CD4-positive, alpha-beta T cell treated with Interleukin-6 for 4 hours (primary cell): Measurements from ENCODE around the gene JAZF1.

Source experiments
- DNase-seq: peaks from one replicate; pipeline ENCODE4 v3.0.0-alpha.2; 2020; ENCODE audit warnings: mixed read lengths

Gene JAZF1

GRCh38 chr7:28165261-28165660 lies 15.3 kb downstream of the JAZF1 start:
- DNase-seq = no peak

- no peak for DNase-seq
Measured at GRCh38 chr7:28163949-28164348, 16.6 kb downstream of the JAZF1 start.

DNA sequence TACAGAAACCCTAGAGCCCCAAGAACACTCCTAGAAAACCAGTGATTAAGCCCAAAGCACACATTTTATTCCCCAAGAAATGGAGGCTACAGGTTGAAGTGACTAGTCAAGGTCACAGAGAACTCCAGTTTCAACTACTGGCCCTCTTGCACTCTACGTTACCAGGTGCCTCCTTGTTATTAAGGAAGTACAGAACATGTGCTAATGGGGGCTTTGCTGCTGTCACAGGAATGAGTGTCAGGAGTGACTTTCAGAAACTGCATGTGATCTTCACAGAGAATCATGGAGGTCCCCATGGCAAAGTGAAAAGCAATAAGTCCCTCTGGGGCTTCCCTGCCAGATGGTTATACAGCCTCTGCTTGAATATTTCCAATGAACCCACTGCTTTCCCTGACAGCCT lies 19.3 kb downstream of the JAZF1 start:
- no peak for DNase-seq

GRCh38 chr7:28160551-28160991 lies 20.0 kb downstream of the JAZF1 start:
- DNase-seq = no peak

GRCh38 chr7:28157831-28158416 lies 22.7 kb downstream of the JAZF1 start:
- DNase-seq = no peak

GRCh38 chr7:28157076-28157745 lies 23.4 kb downstream of the JAZF1 start:
- no peak for DNase-seq

DNA sequence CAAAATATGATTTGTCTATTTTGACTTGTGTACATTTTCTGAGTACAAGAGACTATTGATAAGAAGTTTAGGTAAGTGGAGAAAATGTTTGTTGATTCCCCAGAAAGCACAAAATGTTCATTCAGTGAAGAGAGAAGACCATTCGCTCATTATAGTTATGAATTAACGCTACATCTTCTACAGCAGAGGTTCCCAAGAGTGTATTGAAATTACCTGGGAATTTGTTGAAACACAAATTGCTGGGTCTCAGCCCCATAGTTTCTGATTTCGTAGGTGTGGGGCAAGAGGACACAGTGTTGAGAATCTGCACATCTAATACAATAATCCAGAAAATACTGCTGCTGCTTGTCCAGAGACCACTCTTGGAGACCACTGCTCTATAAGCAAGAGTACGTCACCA lies 24.2 kb downstream of the JAZF1 start:
- DNase-seq = no peak

GRCh38 chr7:28155964-28156363 lies 24.6 kb downstream of the JAZF1 start:
- DNase-seq = no peak

DNA sequence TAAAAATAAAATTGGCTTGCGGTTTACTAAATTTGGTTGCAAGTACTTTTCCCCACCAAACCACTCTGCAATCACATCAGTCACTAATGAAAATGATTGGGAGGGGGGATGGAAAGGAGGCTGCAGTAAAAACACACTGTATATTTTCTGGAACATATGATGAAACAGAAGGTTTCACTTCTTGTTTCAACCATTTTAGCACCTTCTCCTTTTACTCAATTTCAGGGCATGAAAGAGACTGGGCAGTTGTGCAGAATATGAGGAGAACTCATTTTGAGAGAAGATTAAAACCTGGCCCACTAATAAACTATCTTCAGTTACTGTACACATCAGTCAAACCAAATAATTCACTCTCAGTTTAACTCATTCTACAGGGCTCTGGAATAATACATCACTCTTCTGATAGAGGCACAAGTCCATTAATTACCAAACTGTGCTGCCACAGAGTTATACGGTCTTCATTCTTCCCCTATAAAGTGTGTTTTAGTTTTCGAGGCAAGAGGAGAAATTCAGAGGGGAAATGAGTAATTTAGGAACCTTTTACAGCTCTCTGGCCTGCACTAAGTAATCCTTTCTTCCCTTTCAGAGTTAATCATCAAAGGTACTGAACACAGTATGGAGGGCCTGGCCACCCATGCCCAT lies 25.5 kb downstream of the JAZF1 start:
- no peak for DNase-seq

DNA sequence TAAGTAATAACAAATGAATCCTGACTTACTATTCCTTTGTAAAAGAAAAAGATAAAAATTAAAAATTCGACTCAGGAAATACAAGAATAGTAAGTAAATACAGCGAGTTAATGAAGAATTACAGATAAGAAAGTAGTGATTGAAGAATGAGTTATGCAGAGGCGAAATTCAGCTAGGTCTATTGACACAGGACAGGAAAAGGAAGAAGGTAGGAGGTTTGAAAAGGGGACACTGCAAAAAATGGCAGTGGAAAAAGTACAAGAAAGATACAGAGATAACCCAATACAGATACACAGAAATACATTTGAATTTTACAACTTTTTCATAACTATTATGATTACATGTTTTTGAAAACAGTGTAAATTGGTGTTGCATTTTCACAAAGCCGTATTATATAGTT lies 28.0 kb downstream of the JAZF1 start:
- no peak for DNase-seq

- DNase-seq = no peak
Measured at GRCh38 chr7:28151965-28152364, 28.6 kb downstream of the JAZF1 start.

DNA sequence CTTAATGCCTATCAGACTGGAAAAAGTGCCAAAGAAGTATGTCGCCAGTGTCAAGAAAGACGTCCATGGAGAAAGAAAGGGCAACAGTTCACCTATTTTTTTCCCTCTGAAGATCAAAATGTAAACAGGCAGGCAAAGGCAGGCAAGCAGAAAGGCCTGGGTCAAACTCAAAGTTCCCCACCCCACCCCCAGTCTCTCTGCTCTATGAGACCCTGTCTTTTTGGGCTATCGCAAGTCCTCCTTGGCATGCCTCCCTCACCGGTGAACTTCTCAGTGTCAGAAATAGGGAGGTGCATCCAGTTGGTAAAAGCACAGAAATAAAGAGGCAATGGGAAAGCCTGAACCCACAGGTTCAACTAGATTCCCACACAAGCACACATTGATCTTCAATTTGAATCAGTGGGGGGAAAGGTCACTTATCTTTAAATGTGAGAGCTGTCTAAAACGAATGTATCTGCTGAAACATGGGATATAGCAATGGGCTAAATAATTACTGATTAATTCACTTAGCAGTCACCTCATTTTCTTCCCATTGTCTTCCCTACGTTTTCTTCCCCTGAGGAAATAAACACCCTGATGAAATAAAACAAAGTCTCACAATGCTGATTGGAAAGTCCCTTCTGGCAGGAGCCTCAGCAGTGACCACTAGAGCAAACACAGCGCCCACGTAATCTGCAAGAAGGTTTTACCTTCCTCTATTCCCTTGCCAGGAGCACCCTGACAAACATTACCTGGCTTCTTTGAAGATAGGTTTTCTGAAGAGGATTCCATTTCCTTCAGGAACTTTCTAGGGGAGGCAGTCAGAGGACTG lies 31.1 kb downstream of the JAZF1 start:
- no peak for DNase-seq

- no peak for DNase-seq
Measured at GRCh38 chr7:28145931-28146330, 34.7 kb downstream of the JAZF1 start.

- DNase-seq = no peak
Measured at GRCh38 chr7:28145090-28145626, 35.4 kb downstream of the JAZF1 start.

- no peak for DNase-seq
Measured at GRCh38 chr7:28144266-28144665, 36.3 kb downstream of the JAZF1 start.

- no peak for DNase-seq
Measured at GRCh38 chr7:28142650-28143049, 37.9 kb downstream of the JAZF1 start.

DNA sequence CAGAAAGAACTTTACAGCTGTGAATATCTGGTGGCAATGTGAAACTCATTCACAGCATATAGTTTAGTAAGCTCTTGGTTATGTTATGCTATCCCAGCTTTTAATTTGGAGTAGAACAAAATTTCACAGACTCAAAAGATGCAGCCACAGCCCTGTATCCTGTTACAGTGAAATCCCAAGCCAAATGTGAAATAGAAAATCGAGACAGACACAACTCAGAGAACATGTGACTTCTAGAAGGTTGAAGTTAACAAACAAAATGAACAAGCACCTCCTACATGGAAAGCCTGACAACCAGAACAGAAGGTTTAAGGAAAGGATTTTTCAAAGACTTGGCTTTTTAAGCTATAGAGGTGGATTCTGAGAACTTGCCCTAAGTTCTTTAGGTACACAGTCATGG lies 39.6 kb downstream of the JAZF1 start:
- DNase-seq = no peak

- no peak for DNase-seq
Measured at GRCh38 chr7:28138837-28139236, 41.8 kb downstream of the JAZF1 start.

DNA sequence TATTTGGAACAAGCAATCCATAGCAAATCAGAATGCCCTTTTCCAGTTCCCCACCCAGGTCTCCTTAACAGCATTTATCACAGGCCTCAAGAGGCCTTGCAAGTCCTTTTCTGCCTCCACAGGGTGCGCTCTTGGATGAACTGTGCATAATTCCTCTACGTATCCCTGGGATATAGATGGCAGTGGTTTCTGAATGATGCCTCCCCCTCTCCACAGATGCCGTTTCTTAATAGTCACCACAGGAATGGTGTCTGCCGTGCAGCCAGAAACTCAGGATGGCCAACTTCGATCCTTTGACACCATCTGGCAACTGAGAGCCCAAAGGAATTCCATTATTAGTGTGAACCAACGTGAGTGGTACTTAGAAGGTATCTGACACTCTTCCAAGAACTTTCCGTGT lies 43.1 kb downstream of the JAZF1 start:
- DNase-seq = no peak

GRCh38 chr7:28136885-28137284 lies 43.7 kb downstream of the JAZF1 start:
- DNase-seq = no peak

- no peak for DNase-seq
Measured at GRCh38 chr7:28136420-28136819, 44.2 kb downstream of the JAZF1 start.

GRCh38 chr7:28135760-28136159 lies 44.8 kb downstream of the JAZF1 start:
- no peak for DNase-seq

DNA sequence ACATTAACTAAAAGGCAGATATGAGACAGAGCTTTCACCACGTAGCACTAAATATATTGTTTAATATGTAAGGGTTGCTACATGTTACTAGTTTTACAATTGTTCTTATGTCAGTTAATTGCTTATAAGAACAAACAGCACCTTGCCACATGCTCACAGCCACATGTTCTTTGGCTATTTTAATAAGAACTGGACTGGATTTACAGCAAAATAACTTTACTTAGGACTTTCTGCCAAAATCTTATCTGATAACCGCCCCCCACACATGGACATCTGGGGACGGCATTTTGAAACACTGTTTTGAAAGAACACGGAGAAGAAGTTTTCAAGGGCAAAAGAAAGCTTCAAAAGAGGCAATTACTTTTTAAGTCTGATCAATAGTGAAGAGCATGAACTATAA lies 45.3 kb downstream of the JAZF1 start:
- no peak for DNase-seq
